HG03045 (cell line): ENCODE data around the gene ANXA2.
"Not testable (repeated sequence)": the region's sequence is repeated elsewhere in the genome, so short reads cannot be mapped to it uniquely, and the experiment has no call there.

Experiments used
- ATAC-seq: cut with Tn5 transposase; IDR thresholded peaks from one replicate; pipeline ENCODE4 v1.9.1; 2021; ENCODE audit warnings: mild to moderate bottlenecking, moderate library complexity; ENCODE audit not compliant: unreplicated experiment

ANXA2 gene

DNA sequence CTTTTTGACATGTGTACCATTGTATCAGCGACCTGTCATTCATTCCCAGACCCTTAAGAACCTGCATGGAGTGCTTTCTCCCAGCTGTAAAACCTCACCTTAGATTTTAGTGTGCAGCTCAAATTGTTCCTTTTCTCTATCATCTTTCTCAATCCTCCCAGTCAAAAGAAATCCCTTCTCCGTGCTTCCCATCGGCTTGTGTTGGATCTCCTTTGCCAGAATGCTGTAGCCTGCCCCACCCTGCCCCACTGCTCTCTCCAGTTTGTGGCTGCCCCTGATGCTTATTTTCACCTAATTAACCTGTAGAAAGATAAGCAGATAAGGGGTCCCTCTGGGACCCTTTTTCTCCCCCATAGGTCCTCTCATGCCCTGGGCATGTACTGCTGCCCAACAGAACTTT lies 51.1 kb downstream of the ANXA2 start:
- no peak for ATAC-seq

DNA sequence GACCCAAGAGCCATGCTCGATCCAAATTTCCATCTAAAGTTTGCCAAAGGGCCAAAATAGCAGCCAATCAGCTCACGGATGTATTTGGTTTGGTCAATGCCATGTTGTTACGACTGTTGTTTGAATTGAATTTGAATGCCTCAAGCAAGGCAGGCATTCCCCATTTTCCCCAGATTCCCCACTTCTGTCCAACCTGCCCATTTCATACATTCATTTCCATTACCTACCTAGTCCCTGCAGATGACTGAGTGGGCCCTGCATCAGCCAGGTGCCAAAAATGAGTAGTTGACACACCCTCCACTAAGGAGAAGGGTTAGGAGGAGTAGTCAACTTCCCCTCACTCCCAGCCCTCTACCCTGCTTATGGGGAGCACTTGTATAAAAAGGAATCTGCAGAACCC lies 51.7 kb downstream of the ANXA2 start:
- ATAC-seq = no peak

DNA sequence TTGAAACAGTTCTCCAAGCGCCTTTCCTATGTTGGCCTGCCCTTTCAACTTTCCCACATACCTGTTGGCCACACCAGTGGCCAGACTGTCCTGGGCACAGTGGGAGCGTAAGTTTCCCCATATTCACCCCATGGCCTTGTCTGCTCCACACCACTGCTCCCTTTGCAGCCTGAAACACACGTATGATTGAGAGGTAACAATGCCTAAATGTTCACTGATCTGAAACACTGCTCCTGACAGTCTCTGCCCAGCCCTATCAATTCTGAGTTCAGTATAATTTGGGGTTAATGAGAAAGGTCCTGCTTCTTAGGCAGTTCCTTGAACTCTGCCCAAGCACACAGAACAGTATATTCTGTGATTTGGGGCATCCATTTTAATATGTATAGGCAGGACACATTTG lies 52.2 kb downstream of the ANXA2 start:
- no peak for ATAC-seq

DNA sequence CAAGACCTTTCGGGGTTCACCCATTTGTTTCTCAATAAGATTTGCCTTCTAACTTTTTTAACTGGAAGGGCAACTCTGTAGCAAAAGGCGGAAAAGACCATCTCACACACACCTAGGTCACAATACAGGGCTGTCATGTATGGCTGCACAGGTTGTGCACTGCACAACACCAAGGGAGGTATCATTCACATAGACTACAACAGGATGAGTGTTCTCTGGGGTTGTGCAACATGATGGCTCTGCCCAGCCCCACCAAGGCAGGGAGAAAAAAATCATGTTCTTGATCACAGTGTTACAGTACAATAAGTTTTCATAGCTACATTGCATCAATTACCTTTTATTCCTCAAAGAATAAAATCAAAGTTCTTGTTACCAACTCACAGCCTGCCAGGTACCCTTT lies 52.8 kb downstream of the ANXA2 start:
- no peak for ATAC-seq

DNA sequence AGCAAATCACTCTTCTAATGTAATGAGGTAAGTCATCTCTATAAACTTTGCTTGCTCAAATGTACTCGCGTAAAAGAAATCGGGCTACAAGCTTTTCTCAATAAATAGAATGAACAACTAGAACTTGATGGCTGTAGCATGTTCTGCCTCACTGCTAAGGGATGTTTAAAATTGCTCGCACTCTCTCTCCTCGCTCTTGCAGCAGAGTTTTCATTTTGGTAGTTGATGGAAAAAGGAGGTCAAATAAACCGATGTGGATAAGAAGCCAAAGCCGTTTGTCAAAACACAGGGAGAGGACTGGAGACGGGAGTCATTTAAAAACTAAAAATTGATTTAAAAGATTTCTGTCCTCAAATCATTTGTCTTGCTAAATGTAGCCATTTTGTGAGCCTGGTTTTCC lies 53.3 kb downstream of the ANXA2 start:
- ATAC-seq = no peak

DNA sequence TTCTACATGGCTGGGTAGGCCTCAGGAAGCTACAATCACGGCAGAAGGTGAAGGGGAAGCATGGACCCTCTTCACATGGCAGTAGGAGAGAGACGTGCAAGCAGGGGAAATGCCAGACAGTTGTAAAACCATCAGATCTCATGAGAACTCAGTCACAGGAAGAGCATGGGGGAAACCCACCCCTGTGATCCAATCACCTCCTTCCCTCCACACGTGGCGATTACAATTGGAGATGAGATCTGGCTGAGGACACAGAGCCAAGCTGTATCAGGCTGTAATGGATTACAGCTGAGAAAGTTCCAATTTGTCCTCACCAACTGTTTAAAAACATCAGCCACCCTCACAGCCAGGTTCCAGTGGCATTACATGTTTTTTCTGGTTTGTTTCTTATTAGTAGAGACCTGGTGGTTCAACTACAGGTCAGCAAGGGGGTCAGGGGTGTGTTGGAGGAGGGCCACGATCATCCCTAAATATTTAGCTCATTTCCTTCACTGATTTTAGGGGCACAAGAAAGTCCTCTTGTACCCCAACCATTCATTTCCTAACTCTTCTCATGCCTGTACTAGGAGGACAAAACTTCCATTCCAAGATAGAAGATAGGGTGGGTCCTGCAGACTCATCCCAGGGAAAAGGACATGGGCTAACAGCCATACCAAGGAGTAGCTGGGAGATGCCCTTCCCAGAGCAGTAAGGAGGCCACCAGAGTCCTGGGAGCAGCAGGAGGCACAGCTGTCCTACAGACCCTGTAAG lies 54.4 kb downstream of the ANXA2 start:
- no peak for ATAC-seq

DNA sequence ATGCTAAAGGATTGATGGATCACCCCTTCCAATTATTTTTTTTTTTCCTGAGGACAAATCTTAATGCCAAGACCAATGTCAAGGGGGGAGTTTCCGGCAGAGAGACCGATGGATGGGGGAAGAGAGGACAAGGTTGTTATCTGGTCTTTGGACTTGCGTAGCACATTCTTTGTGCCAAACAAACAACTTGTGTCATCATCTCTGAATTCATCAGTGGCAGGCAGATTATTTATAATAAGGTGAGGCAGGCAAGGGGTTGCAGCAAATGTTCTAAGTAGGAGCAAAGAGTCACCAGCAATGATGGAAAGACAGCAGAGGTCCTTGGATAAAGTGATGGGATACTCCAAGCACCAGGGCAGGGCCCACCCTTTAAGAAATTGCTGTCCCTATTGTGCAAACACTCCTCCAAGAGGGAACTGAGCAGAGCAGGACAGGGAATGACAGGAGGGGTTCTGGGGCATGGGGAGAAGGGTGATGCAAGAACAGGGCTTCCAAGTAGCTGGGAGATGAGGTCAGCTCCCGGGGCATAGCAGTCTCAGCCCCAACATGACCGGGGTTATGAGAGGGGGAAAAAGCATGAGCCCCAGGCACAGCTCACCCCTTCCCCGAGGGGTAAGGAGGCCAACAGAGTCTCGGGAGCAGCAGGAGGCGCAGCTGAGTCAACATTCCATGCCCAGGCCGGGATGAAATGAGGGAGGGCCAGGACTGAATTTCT lies 57.4 kb downstream of the ANXA2 start:
- no peak for ATAC-seq

DNA sequence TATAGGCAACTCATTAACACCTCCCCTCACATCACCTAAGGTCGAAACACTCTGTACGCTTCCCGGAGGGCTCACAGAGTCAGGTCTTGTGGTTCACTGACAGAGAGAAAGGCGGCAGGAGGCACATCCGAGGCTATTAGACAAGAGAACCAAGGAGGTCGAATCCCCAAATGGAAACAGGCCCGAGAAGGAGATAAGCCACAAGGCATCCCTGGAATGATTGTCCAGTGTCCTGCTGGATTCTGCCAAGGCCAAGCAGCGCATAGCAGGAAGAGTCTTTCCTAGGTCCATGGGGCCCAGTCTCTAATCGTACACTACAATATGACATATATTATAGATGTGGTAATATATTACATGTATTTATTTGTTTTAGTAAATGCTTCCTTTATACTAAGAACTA lies 58.5 kb downstream of the ANXA2 start:
- ATAC-seq = no peak

DNA sequence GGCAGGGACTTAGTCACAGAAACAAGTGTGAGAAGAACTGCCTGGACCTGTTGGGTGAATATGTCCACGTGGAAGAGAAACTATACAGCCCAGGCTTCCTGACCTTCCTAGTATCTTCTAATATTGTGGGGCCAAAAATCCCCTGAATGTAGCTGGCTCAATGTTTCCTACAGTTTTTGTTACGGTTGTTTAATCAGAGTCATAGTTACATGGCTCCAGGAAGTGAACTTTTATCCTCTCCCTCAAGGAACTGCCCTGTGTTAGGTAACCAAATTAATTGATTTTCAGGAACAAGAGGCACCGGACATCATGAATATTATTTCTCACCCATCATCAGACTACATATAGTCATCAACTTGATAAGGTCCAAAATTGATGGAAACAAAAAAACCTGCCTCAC lies 59.0 kb downstream of the ANXA2 start:
- ATAC-seq = no peak

DNA sequence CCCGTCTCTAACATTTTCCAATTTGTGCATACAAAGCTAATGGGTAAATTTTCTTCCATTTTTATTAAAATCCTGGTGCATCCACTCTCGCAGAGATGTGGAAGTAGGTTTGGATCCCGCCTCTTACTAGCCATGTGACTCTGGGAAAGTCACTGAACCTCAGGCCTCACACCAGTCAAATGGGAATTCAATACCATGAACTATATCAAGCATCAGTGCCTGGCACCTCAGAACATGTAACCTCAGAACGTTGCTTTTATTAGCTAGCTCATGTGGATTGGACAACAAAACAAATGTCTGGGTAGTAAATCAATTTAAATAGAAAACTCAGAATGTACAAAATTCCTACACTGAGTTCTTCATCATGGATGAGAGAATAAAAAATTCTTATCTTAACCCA lies 60.7 kb downstream of the ANXA2 start:
- no peak for ATAC-seq

DNA sequence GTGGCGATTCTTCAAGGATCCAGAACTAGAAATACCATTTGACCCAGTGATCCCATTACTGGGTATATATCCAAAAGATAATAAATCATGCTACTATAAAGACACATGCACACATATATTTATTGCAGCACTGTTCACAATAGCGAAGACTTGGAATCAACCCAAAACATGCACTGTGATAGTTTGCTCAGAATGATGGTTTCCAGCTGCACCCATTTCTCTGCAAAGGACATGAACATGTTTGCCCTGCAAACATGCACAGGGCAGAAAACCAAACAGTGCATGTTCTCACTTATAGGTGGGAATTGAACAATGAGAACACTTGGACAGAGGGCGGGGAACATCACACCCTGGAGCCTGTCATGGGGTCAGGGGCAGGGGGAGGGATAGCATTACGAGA lies 62.5 kb downstream of the ANXA2 start:
- ATAC-seq = not testable (repeated sequence)

DNA sequence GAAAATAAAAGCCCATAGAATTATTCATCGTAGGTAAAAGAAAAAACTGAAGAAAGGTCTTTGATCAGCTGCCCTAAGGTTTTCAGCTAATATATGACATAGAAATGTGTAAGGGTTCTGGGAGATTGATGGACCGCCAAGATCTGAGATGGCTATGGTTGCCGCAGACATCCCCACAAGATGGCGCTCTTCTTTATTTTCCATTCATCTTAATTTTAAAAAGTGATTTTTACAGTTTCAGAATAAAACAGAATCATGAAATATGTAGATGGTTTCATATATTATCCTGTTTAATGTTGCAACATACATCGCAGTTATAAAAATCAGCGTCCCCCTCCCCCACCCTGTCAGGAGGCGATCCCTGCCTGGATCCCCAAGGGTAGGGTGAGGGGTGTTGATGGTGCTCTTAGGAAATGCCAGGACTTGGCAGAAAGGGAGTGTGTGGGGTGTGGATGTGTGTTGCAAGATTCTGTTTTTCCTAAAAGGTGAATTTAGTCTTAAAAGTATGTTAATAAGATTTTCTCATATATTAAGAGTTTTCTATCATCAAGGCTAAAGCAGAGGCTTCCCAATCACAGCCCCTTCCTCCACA lies 68.8 kb downstream of the ANXA2 start:
- ATAC-seq = no peak

DNA sequence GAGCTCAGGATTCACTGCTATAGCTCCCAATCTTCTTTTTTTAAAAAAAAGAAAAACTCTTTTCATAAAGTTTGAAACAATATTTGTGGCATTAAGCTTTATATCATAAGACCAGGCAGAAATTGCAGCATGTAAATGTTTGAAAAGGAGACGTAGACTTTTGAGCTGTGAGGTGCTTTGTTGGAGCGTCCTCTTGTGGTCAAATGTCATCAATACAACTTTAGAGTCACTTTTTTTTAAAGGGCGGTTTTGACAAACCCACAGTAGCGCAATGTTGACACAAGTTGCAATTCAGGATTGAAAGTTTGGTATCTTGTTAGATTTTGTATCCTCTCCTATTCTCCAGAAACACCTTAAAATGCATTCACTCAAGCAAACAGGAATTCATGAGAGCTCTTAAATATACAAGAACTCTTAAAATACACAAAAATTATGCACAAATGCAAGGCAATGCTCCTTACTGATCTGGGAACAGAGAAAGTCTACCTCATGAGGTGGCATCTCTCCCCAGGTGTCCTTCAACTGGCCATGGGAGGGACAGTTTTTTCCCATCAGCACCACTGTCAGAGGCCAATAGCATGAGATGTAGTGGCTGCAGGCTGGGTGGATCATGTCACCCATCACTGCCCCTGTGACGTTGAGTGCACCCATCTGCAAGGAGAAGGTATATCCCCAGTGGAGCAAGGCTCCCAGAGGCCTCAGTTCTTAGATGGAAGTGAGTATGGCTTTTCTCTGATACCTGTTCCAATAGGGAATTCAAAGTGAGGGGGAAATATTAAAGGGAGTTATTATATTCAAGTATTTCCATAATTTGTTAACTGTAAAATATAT lies 70.7 kb downstream of the ANXA2 start:
- no peak for ATAC-seq

DNA sequence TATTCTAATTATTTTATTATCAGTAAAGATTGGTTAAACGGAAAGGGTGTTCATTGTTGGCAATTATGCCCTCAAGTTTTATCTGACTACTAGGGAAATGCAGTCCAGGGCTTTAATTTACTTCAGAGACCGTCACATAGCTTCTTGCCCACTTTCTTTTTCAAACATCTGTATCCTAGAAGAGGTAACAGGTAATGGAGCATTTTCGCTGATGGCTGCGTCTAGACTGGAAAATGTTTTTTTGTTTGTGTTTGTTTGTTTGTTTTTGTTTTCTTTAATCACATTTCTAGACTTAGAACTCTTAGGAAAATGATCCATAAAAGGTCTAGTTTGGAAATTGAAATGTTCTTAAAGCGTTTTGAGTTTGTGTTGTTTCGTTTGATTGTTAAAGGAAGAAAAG lies 71.4 kb downstream of the ANXA2 start:
- no peak for ATAC-seq

DNA sequence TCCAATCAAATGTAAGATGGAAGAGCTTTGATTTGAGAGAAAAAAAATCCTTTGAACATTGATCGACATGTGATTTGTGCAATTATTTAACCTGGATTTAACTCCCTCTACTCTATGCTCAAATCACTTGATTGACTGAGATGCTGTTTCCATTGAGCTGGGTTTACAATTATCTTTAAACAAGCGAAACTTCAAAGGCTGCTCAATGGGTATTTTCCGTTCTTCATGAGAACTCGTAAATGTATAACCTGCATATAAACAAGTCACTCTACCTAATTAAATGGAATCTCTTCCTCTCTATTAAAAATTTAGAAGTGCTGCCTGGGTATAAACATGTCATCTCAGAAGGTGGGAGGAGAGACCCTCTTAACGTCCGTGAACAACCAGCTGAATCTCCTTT lies 71.9 kb downstream of the ANXA2 start:
- ATAC-seq = no peak

DNA sequence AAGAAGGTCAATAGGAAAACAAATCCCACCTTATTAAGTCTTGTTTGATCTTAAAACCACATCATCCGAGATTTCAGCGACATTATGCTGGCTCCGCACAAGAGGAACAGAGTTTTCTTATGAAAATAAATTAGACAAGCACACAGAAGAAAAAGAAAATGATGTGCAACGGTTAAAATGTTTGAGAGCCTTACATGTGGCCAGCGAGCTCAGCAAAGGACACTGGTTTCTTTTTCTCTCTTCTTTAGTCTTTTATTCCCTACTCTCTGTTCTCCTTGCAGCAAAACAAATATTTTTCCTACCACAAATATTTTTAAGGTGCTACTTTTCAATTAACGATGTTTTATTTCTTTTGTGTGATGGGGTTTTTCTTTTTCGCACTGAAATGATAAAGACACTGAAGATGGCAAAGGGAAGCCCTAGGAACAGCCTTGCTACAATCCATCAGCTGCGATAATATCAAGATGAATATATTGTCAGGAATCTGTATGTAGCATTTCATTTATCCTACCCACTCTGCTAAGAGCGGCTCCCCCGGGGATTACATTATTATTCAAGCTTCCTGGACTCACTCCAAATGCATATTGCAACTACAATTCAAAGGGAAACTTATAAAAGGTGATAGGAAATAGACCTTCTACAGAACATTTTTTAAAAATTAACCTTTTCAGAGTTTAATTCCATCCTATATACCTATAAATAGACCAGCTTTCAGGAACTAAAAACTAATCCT lies 72.9 kb downstream of the ANXA2 start:
- no peak for ATAC-seq

DNA sequence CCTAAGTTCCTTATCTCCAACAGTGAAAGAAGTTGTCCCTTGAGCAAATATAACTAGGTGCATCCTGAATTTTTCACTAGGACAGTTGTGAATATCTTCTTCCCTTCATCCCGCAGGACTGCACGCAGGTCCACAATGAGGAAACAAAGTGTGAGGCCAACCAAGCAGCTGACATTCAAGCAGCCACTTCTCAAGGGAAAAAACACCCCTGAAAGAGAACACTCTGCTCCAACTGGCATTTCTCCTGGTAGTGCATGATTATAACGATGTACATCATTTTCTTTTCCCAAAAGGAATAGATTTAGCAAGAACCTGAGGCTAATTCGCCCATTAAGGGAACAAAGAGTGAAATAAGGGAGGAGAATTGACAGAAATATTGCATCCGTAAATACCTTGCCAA lies 74.5 kb downstream of the ANXA2 start:
- no peak for ATAC-seq

DNA sequence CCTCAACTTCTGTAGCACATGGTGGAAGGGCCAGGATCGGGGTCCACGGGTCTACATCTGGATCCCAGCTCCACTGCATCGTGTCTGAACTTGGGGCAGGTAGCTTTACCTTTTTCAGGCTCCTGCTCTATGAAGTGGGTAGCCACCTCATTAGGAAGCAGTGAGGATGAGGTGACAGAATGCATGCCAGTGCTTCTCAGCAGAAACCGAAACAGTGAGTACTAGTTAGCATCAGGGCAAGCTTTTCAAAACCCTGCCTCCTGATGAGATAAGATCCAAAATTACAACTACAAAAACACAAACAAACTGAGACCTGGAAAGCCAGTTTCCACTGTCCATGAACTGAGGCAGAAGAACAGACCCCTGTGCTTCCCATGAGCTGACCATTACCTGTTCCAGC lies 77.4 kb downstream of the ANXA2 start:
- ATAC-seq = no peak

DNA sequence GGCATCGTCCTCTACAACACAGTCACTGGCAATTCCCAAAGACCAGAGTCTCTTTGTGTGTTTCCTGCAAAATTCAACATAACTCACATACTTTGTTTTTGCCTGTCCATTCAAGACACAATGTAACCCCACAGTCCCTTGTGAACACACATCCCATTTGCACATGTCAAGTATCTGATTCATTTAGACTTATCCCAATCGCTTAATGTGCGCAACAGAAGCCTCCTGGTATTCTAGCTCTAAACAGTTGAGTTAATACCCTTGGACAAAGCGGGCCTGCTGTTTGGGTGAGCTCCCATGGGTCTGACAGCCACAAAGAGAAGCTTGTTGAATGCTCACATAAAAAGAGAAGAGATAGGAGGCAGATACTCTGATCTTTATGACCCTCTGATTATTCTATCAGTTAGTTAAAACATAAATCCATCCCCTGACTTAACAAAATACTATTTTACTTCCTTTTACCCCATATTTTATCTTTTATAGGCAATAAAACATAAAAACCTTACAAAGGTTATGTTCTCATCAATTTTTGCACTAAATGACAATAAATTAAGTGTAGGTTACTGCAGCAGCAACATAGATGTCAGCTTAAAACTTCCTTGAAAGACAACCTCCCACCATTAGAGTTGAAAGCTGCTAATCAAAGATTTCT lies 79.4 kb downstream of the ANXA2 start:
- ATAC-seq = no peak

DNA sequence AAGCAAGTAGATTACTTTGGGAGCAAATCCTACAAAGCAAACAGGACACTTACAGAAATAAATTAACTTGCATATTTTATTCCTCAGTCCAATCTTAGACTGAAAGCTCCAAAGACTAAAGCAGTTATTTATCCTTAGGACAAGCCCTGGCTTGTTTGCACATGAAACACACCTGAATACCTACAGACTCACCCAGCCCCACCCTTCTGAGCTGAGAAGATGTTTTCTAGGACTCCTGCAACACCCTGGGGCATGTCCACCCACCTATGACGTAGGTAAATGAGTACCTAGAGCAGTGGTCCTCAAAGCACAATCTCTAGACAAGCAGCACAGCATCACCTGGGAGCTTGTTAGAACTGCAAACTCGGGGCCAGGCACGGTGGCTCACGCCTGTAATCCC lies 80.8 kb downstream of the ANXA2 start:
- ATAC-seq = no peak
